Measurements from ENCODE around the gene DPYSL4.

- no peak for TF ChIP-seq CTCF (IDR thresholded peaks at IDR 0.05; ENCODE audit: insufficient read depth, low read depth, low read length)
- TF ChIP-seq EZH2 (IDR thresholded peaks at IDR 0.05; ENCODE audit: insufficient read depth, low read length) = no peak
Observed at GRCh38 chr10:132170561-132171361, 16.0 kb upstream of the DPYSL4 start.

All from astrocyte (in vitro differentiated cells and primary cell).